Gastroesophageal sphincter (tissue), 4 donors: ENCODE results near the gene BCKDHA. TPM values are rescaled to one million over a fixed set of nuclear protein-coding genes. Genes with fewer than 3 reads are reported as not detected.

ENCODE experiments used
- ATAC-seq: fragments of 150-250 bp; one replicate; pipeline ENCODE4 v1.9.1; 2016; ENCODE audit warnings: mild to moderate bottlenecking, moderate library complexity
- H3K27ac ChIP-seq, 4 donors: fragments of 200-600 bp; sonication (generic) in 3 of 4; 1 replicate in 3 of 4; 2 replicates in 1 of 4; pipeline ENCODE4 v1.5.1; 2016 to 2019
- H3K27me3 ChIP-seq: fragments of 200-600 bp; sonication (generic); one replicate; pipeline ENCODE4 v1.5.1; 2019
- H3K36me3 ChIP-seq, 2 donors: fragments of 200-600 bp; sonication (generic); one replicate each; pipeline ENCODE4 v1.5.1; 2019; ENCODE audit warnings: control low read depth in 1 of 2
- H3K4me1 ChIP-seq, 3 donors: fragments of 200-600 bp; sonication (generic); 1 replicate in 2 of 3; 2 replicates in 1 of 3; pipeline ENCODE4 v1.5.1; 2016 to 2019; ENCODE audit warnings: control low read depth in 2 of 3
- H3K4me3 ChIP-seq, 2 donors: fragments of 200-600 bp; sonication (generic); one replicate each; pipeline ENCODE4 v1.5.1; 2019; ENCODE audit warnings: mild to moderate bottlenecking in 1 of 2, moderate library complexity in 1 of 2
- H3K9me3 ChIP-seq, 3 donors: fragments of 200-600 bp; sonication (generic); one replicate each; pipeline ENCODE4 v1.5.1; 2017 to 2019; ENCODE audit warnings: control low read depth in 2 of 3
- EP300 ChIP-seq: sonication (generic); formaldehyde crosslinking; IDR thresholded peaks from one replicate; pipeline ENCODE4 v1.6.1; 2017; ENCODE audit warnings: antibody characterized with exemption, mild to moderate bottlenecking
- POLR2A ChIP-seq, 2 donors: fragments of 450-650 bp; IDR thresholded peaks; one replicate each; pipeline ENCODE4 v1.6.1; 2017; ENCODE audit warnings: antibody characterized with exemption in 2 of 2, mild to moderate bottlenecking in 2 of 2, moderate library complexity in 1 of 2
- POLR2AphosphoS5 ChIP-seq: sonication (generic); formaldehyde crosslinking; IDR thresholded peaks from one replicate; pipeline ENCODE4 v1.6.1; 2017; ENCODE audit warnings: antibody characterized with exemption
- WGBS, 2 donors: methylation state at CpG; one replicate each; pipeline ENCODE4 v1.1.5; 2018; ENCODE audit warnings: low coverage in 1 of 2; 5-methylcytosine and 5-hydroxymethylcytosine counted together
- total RNA-seq, 4 donors: library from RNA; depleted of rRNA; stranded (reverse); fragments of >200 nt; gene quantifications; one replicate each; pipeline ENCODE4 v1.1.0, GENCODE V29; 2016
- TF ChIP-seq, protein P1 (sequence below), 4 experiments: fragments of 200-600 bp in 2 of 4; fragments of 450-650 bp in 2 of 4; sonication (generic) in 1 of 4; IDR thresholded peaks; one replicate each; pipeline ENCODE4 v1.5.1; 2017 to 2019; ENCODE audit warnings: antibody characterized with exemption in 4 of 4, mild to moderate bottlenecking in 2 of 4, moderate library complexity in 2 of 4

The BCKDHA gene
- total RNA-seq, 4 donors from 2014 or later, result 35.0 to 47.9 (median 38.3) TPM

- 44 to 70% methylated on average over 4 to 6 of the region's 6 CpGs for WGBS, 2 donors
- H3K4me1 ChIP-seq, result peaks cover 0 to 26% (median 0%) of the 10 kb centered on the region in 3 donors
- no peaks in the 10 kb centered on the region for H3K27me3 ChIP-seq
- H3K4me3 ChIP-seq, result peak overlapping the region; percentile 71 to 78
- no peak for ATAC-seq
- peaks cover 0 to 4% of the 10 kb centered on the region in 2 donors for H3K36me3 ChIP-seq
- TF ChIP-seq POLR2A (IDR thresholded peaks at IDR 0.05), result no peak
- peak overlapping the region; percentile 91 to 100 (median 98) for H3K27ac ChIP-seq
- H3K9me3 ChIP-seq, result no peaks in the 10 kb centered on the region
These were observed 34.3 kb upstream of the BCKDHA start for GRCh38 chr19:41363371-41363752.

DNA sequence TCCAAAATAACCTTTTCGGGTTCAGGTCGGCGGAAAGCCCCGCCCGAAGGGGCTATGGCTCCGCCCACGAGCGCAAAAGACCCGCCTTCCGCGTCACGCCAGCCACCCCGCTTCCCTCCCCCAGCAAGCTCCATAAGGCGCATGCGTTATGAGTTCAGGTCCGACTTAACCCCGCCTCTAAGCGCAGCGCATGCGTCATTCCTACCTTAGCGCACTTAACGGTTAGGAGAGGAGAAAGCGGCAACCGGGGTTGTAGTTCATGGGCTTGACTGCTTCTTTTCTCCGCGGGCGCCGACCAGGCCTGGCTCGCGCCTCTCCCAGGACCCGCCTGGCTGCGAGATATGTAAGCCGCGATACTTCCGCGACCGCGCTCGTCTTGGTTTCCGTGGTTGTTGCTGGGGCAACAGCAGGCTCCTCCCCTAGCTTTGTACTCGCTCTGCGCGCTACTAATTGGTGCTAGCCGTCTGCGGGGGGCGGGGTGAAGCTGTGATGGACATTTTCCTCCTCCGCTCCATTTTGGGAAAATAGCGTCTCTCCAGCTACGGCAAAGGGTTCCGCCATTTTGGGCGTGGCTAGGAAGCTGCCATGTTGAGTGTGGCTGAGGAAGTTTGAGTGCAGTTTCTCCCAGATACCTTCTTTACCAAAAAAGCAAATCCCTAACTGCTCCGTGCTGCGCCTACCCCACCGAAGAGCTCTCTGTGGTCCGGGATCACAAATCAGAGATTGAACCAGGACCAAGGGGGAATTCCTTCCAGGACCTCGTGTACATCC lies 33.7 kb upstream of the BCKDHA start, which contains the start of gene B9D2:
Gene B9D2, minus strand, starts transcription at position 397 of the 771 bp plus-strand sequence. CDS start 630 bp downstream, outside the sequence.
- Histone ChIP-seq H3K27me3 (no peaks in the 10 kb centered on the region), H3K9me3 (no peaks in the 10 kb centered on the region), H3K4me3 (peak within 1 kb of the TSS; percentile 71 to 78), H3K36me3 (peaks cover 0 to 4% of the 10 kb centered on the region in 2 donors), H3K27ac (peak within 1 kb of the TSS; percentile 91 to 100 (median 98)), H3K4me1 (peaks cover 0 to 26% (median 0%) of the 10 kb centered on the region in 3 donors)
- WGBS, 2 donors, result 0% methylated on average over 11 of the region's 56 CpGs; no CpG with 5 or more reads in 1 of the 2 donors
- peak; percentile 98 for ATAC-seq
- peak; percentile 42 to 44 for TF ChIP-seq POLR2A (IDR thresholded peaks at IDR 0.05)
- no peak for TF ChIP-seq EP300
- TF ChIP-seq POLR2AphosphoS5, result peak; percentile 62
- TF ChIP-seq, protein P1, sequence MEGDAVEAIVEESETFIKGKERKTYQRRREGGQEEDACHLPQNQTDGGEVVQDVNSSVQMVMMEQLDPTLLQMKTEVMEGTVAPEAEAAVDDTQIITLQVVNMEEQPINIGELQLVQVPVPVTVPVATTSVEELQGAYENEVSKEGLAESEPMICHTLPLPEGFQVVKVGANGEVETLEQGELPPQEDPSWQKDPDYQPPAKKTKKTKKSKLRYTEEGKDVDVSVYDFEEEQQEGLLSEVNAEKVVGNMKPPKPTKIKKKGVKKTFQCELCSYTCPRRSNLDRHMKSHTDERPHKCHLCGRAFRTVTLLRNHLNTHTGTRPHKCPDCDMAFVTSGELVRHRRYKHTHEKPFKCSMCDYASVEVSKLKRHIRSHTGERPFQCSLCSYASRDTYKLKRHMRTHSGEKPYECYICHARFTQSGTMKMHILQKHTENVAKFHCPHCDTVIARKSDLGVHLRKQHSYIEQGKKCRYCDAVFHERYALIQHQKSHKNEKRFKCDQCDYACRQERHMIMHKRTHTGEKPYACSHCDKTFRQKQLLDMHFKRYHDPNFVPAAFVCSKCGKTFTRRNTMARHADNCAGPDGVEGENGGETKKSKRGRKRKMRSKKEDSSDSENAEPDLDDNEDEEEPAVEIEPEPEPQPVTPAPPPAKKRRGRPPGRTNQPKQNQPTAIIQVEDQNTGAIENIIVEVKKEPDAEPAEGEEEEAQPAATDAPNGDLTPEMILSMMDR (IDR thresholded peaks at IDR 0.05), result no peak

DNA sequence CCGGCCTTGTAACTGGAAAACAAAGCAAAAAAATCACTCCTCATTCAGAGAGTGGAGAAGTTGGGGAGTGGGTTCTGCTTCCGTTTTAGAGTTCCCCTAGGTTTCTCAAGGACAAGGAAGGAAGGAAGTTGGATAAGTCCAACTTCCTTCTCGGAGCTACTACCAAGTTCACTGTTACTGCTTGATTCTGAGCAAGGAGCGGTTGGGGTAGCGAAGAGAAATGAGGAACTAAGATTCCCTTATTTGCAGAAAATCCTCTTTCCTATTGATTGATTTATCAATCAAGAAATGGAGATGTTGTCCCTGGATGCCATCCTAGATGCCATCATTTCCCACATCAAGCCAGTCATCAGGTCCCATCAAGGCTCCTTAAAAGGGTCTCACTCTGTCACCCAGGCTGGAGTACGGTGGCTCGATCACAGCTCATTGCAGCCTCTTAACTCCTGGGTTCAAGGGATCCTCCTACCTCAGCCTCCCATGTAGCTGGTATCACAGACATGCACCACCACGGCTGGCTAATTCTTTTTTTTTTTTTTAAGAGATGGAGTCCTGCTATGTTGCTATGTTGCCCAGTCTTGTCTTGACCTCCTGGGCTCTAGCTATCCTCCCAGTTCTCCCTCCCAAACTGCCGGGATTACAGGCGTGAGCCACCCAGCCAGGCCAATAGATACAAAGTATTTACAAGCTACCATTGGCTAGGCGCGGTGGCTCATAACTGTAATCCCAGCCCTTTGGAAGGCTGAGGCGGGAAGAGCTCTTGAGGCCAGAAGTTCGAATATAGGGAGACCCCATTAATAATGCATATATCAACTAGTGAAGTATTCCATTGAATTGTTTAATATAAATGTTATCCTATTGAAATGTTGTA lies 32.9 kb upstream of the BCKDHA start:
- peak overlapping the region; percentile 91 to 100 (median 98) for H3K27ac ChIP-seq
- no peak for ATAC-seq
- 65 to 77% methylated on average over 8 to 9 of the region's 14 CpGs for WGBS, 2 donors
- no peak for TF ChIP-seq EP300
- TF ChIP-seq POLR2A (IDR thresholded peaks at IDR 0.05), result no peak
- TF ChIP-seq, protein P1 (IDR thresholded peaks at IDR 0.05), result no peak
- no peak for TF ChIP-seq POLR2AphosphoS5
- H3K4me1 ChIP-seq, result peaks cover 0 to 26% (median 0%) of the 10 kb centered on the region in 3 donors
- H3K36me3 ChIP-seq, result peaks cover 0 to 4% of the 10 kb centered on the region in 2 donors
- H3K9me3 ChIP-seq, result no peaks in the 10 kb centered on the region
- H3K27me3 ChIP-seq, result no peaks in the 10 kb centered on the region
- H3K4me3 ChIP-seq, result peak overlapping the region; percentile 71 to 78

DNA sequence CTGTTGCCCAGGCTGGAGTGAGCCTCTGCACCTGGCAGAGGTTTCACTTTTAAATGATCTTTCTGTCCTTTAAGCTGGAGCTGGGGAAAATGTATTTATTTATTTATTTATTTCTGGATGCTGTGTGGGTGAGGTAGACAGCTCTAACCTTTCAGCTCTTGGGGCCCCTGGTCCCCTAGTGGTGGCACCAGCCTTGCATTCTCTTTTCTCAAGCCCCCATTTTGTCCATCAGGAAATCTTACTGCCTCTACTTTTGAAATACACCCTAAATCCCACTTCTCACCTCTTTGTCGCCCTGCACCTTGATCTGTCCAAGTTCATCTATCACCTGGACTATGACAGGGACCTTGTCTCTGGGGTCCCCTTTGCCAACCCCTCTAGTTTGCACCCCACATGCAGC lies 31.5 kb upstream of the BCKDHA start:
- ATAC-seq, result no peak
- 100% methylated on average over 1 of the region's 1 CpG for WGBS, 2 donors
- H3K4me3 ChIP-seq, result no peak overlapping the region
- TF ChIP-seq POLR2AphosphoS5, result no peak
- no peaks in the 10 kb centered on the region for H3K9me3 ChIP-seq
- H3K27ac ChIP-seq, result no peak overlapping the region
- H3K27me3 ChIP-seq, result no peaks in the 10 kb centered on the region
- H3K4me1 ChIP-seq, result peaks cover 0 to 26% (median 0%) of the 10 kb centered on the region in 3 donors
- H3K36me3 ChIP-seq, result peaks cover 0 to 4% of the 10 kb centered on the region in 2 donors

DNA sequence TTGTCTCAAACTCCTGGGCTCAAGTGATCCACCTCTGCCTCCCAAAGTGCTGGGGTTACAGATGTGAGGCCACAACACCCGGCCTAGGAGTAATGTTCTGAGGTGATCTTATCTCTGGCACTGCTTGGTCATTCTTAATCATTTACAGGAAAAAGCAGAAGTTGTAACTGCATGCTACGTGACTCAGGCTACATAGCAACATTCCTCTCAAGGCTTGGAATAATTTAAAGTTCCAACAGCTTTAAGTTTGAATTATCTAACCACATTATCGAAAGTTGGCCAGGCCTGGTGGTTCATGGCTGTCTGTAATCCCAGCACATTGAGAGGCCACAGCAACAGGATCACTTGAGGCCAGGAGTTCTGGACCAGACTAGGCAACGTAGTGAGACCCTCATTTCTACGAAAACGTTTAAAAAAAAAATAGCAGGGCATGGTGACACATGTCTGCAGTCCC lies 29.7 kb upstream of the BCKDHA start:
- Histone ChIP-seq H3K9me3 (no peaks in the 10 kb centered on the region), H3K27ac (no peak overlapping the region), H3K27me3 (no peaks in the 10 kb centered on the region), H3K4me3 (no peak overlapping the region), H3K36me3 (peaks cover 0 to 4% of the 10 kb centered on the region in 2 donors), H3K4me1 (peaks cover 0 to 21% (median 0%) of the 10 kb centered on the region in 3 donors)
- TF ChIP-seq EP300 (no peak), POLR2A (IDR thresholded peaks at IDR 0.05) (no peak), POLR2AphosphoS5 (no peak)
- TF ChIP-seq, protein P1 (IDR thresholded peaks at IDR 0.05), result no peak
- whole genome bisulfite sequencing, 2 donors, result 23 to 55% methylated on average over 4 to 6 of the region's 6 CpGs
- ATAC-seq, result no peak
